Mesenchymal stem cell (in vitro differentiated cells and primary cell): ENCODE results near the gene ZFYVE28.

ENCODE experiments used
- DNase-seq: peaks from one replicate; pipeline ENCODE4 v3.0.0-alpha.2; 2013
- H2AFZ ChIP-seq: one replicate; pipeline ENCODE4 v1.6.1; 2013; ENCODE audit warnings: low read depth, mild to moderate bottlenecking, control low read depth, inconsistent platforms, low read length, moderate library complexity
- H2AK5ac ChIP-seq: 2 replicates; pipeline ENCODE4 v1.6.1; 2013; ENCODE audit warnings: low read length, moderate library complexity, mild to moderate bottlenecking, inconsistent platforms; ENCODE audit not compliant: severe bottlenecking
- H2BK120ac ChIP-seq: one replicate; pipeline ENCODE4 v1.6.1; 2013; ENCODE audit warnings: low read depth, mild to moderate bottlenecking, inconsistent platforms, low read length, moderate library complexity
- H2BK12ac ChIP-seq, 2 experiments: one replicate each; pipeline ENCODE4 v1.6.1; 2013; ENCODE audit warnings: inconsistent platforms in 2 of 2, low read length in 2 of 2, mild to moderate bottlenecking in 2 of 2, moderate library complexity in 2 of 2, control low read depth in 1 of 2
- H2BK15ac ChIP-seq: one replicate; pipeline ENCODE4 v1.6.1; 2013; ENCODE audit warnings: mild to moderate bottlenecking, low read depth, inconsistent platforms; ENCODE audit not compliant: poor library complexity, severe bottlenecking
- H2BK5ac ChIP-seq: 2 replicates; pipeline ENCODE4 v1.6.1; 2013; ENCODE audit warnings: low read depth, mild to moderate bottlenecking, low read length, control low read depth, inconsistent platforms; ENCODE audit not compliant: poor library complexity, severe bottlenecking
- H3K14ac ChIP-seq, 2 experiments: one replicate each; pipeline ENCODE4 v1.6.1; 2013; ENCODE audit warnings: inconsistent platforms in 2 of 2, low read length in 2 of 2, control low read depth in 1 of 2, mild to moderate bottlenecking in 1 of 2, moderate library complexity in 1 of 2
- H3K18ac ChIP-seq, 2 experiments: one replicate each; pipeline ENCODE4 v1.6.1; 2013; ENCODE audit warnings: inconsistent platforms in 2 of 2, low read length in 2 of 2, control low read depth in 1 of 2, low read depth in 1 of 2, mild to moderate bottlenecking in 1 of 2
- H3K23ac ChIP-seq, 2 experiments: one replicate each; pipeline ENCODE4 v1.6.1; 2013; ENCODE audit warnings: inconsistent platforms in 2 of 2, low read length in 2 of 2, mild to moderate bottlenecking in 2 of 2, moderate library complexity in 2 of 2, control low read depth in 1 of 2
- H3K27ac ChIP-seq: 2 replicates; pipeline ENCODE4 v1.5.1; 2013; ENCODE audit warnings: mild to moderate bottlenecking, moderate library complexity, low read length, control low read depth, inconsistent platforms; ENCODE audit not compliant: poor library complexity, severe bottlenecking
- H3K27me3 ChIP-seq, 2 experiments: 2 replicates each; pipeline versions ENCODE4 v1.6.1 to v1.7.0; 2013; ENCODE audit warnings: low read length in 2 of 2, mild to moderate bottlenecking in 2 of 2, moderate library complexity in 2 of 2, control low read depth in 1 of 2, inconsistent platforms in 1 of 2; ENCODE audit not compliant: control insufficient read depth in 1 of 2, insufficient read depth in 1 of 2
- H3K36me3 ChIP-seq, 2 experiments: 2 replicates each; pipeline versions ENCODE4 v1.6.1 to v1.7.0; 2013; ENCODE audit warnings: low read length in 2 of 2, control low read depth in 1 of 2, inconsistent platforms in 1 of 2, low read depth in 1 of 2, mild to moderate bottlenecking in 1 of 2; ENCODE audit not compliant: insufficient read depth in 2 of 2, control insufficient read depth in 1 of 2
- H3K4ac ChIP-seq, 2 experiments: one replicate each; pipeline ENCODE4 v1.6.1; 2013; ENCODE audit warnings: inconsistent platforms in 2 of 2, low read length in 2 of 2, mild to moderate bottlenecking in 2 of 2, moderate library complexity in 2 of 2, control low read depth in 1 of 2, low read depth in 1 of 2
- H3K4me1 ChIP-seq: 2 replicates; pipeline ENCODE4 v1.6.1; 2013; ENCODE audit warnings: low read depth, low read length, control low read depth; ENCODE audit not compliant: control insufficient read depth, insufficient read depth
- H3K4me2 ChIP-seq: 2 replicates; pipeline ENCODE4 v1.6.1; 2013; ENCODE audit warnings: low read length, mild to moderate bottlenecking, inconsistent platforms; ENCODE audit not compliant: poor library complexity, severe bottlenecking
- H3K4me3 ChIP-seq, 2 experiments: 2 replicates each; pipeline versions ENCODE4 v1.5.1 to v1.7.0; 2013; ENCODE audit warnings: low read length in 2 of 2, mild to moderate bottlenecking in 2 of 2, control low read depth in 1 of 2, low read depth in 1 of 2; ENCODE audit not compliant: insufficient read depth in 1 of 2
- H3K79me1 ChIP-seq: replicated peaks from 2 replicates; pipeline ENCODE4 v1.6.1; 2013; ENCODE audit warnings: mild to moderate bottlenecking, control low read depth, low read length, inconsistent platforms; ENCODE audit not compliant: poor library complexity, severe bottlenecking
- H3K9ac ChIP-seq: 2 replicates; pipeline ENCODE4 v1.7.0; 2013; ENCODE audit warnings: mild to moderate bottlenecking, low read length, moderate library complexity
- H3K9me3 ChIP-seq: 2 replicates; pipeline ENCODE4 v1.7.0; 2013; ENCODE audit warnings: mild to moderate bottlenecking, low read length; ENCODE audit not compliant: control insufficient read depth
- H4K8ac ChIP-seq: one replicate; pipeline ENCODE4 v1.6.1; 2013; ENCODE audit warnings: inconsistent platforms, mild to moderate bottlenecking, low read length, moderate library complexity
- H4K91ac ChIP-seq: one replicate; pipeline ENCODE4 v1.6.1; 2013; ENCODE audit warnings: mild to moderate bottlenecking, low read length, inconsistent platforms
- WGBS: methylation state at CpG from one replicate; pipeline ENCODE4 v1.1.7; 2013; ENCODE audit warnings: mixed read lengths; 5-methylcytosine and 5-hydroxymethylcytosine counted together

Gene ZFYVE28

GRCh38 chr4:2331043-2331420 lies 87.4 kb downstream of the ZFYVE28 start:
- Histone ChIP-seq H3K9ac (no peak overlapping the region), H3K4me2 (no peak overlapping the region), H2BK120ac (no peak overlapping the region), H2BK15ac (no peak overlapping the region), H2AK5ac (no peak overlapping the region), H3K4ac (peak overlapping the region in 1 of 2 experiments; percentile 60), H4K8ac (no peak overlapping the region), H3K27me3 (no peaks in the 10 kb centered on the region), H2AFZ (no peak overlapping the region), H3K27ac (no peak overlapping the region), H3K23ac (no peak overlapping the region), H4K91ac (peak overlapping the region; percentile 85), H3K9me3 (peaks cover 13% of the 10 kb centered on the region), H3K18ac (peak overlapping the region in 1 of 2 experiments; percentile 95), H3K4me1 (peaks cover 33% of the 10 kb centered on the region), H3K79me1 (peaks cover 6% of the 10 kb centered on the region), H2BK5ac (no peak overlapping the region), H2BK12ac (peak overlapping the region in 1 of 2 experiments; percentile 65), H3K36me3 (peaks cover 16 to 49% of the 10 kb centered on the region in 2 experiments), H3K4me3 (no peak overlapping the region), H3K14ac (no peak overlapping the region)
- DNase-seq = no peak
- 78% methylated on average over 11 of the region's 11 CpGs for WGBS

- H3K23ac ChIP-seq = no peak overlapping the region
- peak overlapping the region; percentile 21 for H4K8ac ChIP-seq
- H2BK120ac ChIP-seq = no peak overlapping the region
- no peak overlapping the region for H3K27ac ChIP-seq
- no peak overlapping the region for H2AFZ ChIP-seq
- peaks cover 6% of the 10 kb centered on the region for H3K79me1 ChIP-seq
- H4K91ac ChIP-seq = peak overlapping the region; percentile 85
- WGBS = 51% methylated on average over 19 of the region's 19 CpGs
- H2BK12ac ChIP-seq = peak overlapping the region; percentile 20 to 96
- H3K4me2 ChIP-seq = peak overlapping the region; percentile 26
- H2AK5ac ChIP-seq = peak overlapping the region; percentile 62
- H3K9me3 ChIP-seq = peaks cover 13% of the 10 kb centered on the region
- no peaks in the 10 kb centered on the region for H3K27me3 ChIP-seq
- peaks cover 32% of the 10 kb centered on the region for H3K4me1 ChIP-seq
- H2BK5ac ChIP-seq = no peak overlapping the region
- H3K9ac ChIP-seq = no peak overlapping the region
- H3K14ac ChIP-seq = peak overlapping the region in 1 of 2 experiments; percentile 95
- peak overlapping the region in 1 of 2 experiments; percentile 60 for H3K4ac ChIP-seq
- H3K36me3 ChIP-seq = peaks cover 10 to 42% of the 10 kb centered on the region in 2 experiments
- H3K4me3 ChIP-seq = no peak overlapping the region
- no peak overlapping the region for H2BK15ac ChIP-seq
- H3K18ac ChIP-seq = peak overlapping the region; percentile 26 to 95
- DNase-seq = peak; percentile 95
Measured at GRCh38 chr4:2330091-2331042, 88.1 kb downstream of the ZFYVE28 start.

- no peak overlapping the region for H3K4ac ChIP-seq
- no peak overlapping the region for H4K8ac ChIP-seq
- no peak for DNase-seq
- H3K4me2 ChIP-seq = no peak overlapping the region
- peaks cover 6% of the 10 kb centered on the region for H3K79me1 ChIP-seq
- no peak overlapping the region for H2AK5ac ChIP-seq
- H3K18ac ChIP-seq = no peak overlapping the region
- no peak overlapping the region for H2BK12ac ChIP-seq
- peaks cover 17% of the 10 kb centered on the region for H3K4me1 ChIP-seq
- no peak overlapping the region for H2AFZ ChIP-seq
- no peak overlapping the region for H2BK5ac ChIP-seq
- H2BK120ac ChIP-seq = no peak overlapping the region
- peaks cover 13% of the 10 kb centered on the region for H3K9me3 ChIP-seq
- peaks cover 8 to 20% of the 10 kb centered on the region in 2 experiments for H3K36me3 ChIP-seq
- H3K9ac ChIP-seq = no peak overlapping the region
- H3K27me3 ChIP-seq = no peaks in the 10 kb centered on the region
- H3K4me3 ChIP-seq = no peak overlapping the region
- H3K27ac ChIP-seq = no peak overlapping the region
- no peak overlapping the region for H2BK15ac ChIP-seq
- H3K23ac ChIP-seq = no peak overlapping the region
- no peak overlapping the region for H3K14ac ChIP-seq
- no peak overlapping the region for H4K91ac ChIP-seq
Measured at GRCh38 chr4:2327579-2327978, 90.9 kb downstream of the ZFYVE28 start.

- Histone ChIP-seq H2AFZ (no peak overlapping the region), H3K4me2 (no peak overlapping the region), H3K27me3 (peaks cover 0 to 4% of the 10 kb centered on the region in 2 experiments), H3K4ac (no peak overlapping the region), H3K27ac (no peak overlapping the region), H4K91ac (no peak overlapping the region), H3K36me3 (peaks cover 3 to 5% of the 10 kb centered on the region in 2 experiments), H3K9me3 (peaks cover 13% of the 10 kb centered on the region), H3K79me1 (peaks cover 2% of the 10 kb centered on the region), H3K14ac (no peak overlapping the region), H4K8ac (no peak overlapping the region), H3K18ac (no peak overlapping the region), H2BK12ac (no peak overlapping the region), H2BK5ac (no peak overlapping the region), H3K4me1 (peaks cover 20% of the 10 kb centered on the region), H2BK120ac (no peak overlapping the region), H3K4me3 (no peak overlapping the region), H3K23ac (no peak overlapping the region), H3K9ac (no peak overlapping the region), H2BK15ac (no peak overlapping the region), H2AK5ac (no peak overlapping the region)
- DNase-seq = no peak
- WGBS = no CpG with 5 or more reads among the region's 1 CpG
Measured at GRCh38 chr4:2324891-2325290, 93.6 kb downstream of the ZFYVE28 start.
